HEK293 (cell line): ENCODE results near the gene PHF19.

Experiments
- CTCF ChIA-PET: fragments of 350-600 bp; formaldehyde crosslinking; extraction: SDS; loops from one replicate; lab custom pipeline; 2021; ENCODE audit warnings: antibody characterized with exemption; lab: Yijun Ruan, JAX
- POLR2A ChIA-PET: fragments of 300-600 bp; formaldehyde crosslinking; extraction: SDS; loops from one replicate; lab custom pipeline; 2020; ENCODE audit warnings: antibody characterized with exemption, inconsistent platforms; lab: Yijun Ruan, JAX
- H3K27ac ChIP-seq: fragments of 200-500 bp; sonication (Bioruptor generic); 2 replicates; pipeline ENCODE4 v1.5.1; 2014; ENCODE audit warnings: low read depth, low read length, control low read depth, inconsistent platforms; ENCODE audit errors: extremely low read depth
- H3K36me3 ChIP-seq, 2 experiments: fragments of 200-500 bp in 1 of 2; sonication (Bioruptor generic) in 1 of 2; 1 replicate in 1 of 2; 2 replicates in 1 of 2; pipeline ENCODE4 v1.5.1; 2014 to 2017; ENCODE audit warnings: inconsistent platforms in 2 of 2, low read length in 2 of 2; ENCODE audit not compliant: control insufficient read depth in 2 of 2, insufficient read depth in 1 of 2
- H3K4me1 ChIP-seq: fragments of 200-500 bp; sonication (Bioruptor generic); 2 replicates; pipeline ENCODE4 v1.5.1; 2014; ENCODE audit warnings: mild to moderate bottlenecking, low read length, inconsistent platforms; ENCODE audit not compliant: control insufficient read depth, insufficient read depth
- H3K4me3 ChIP-seq: 2 replicates; pipeline ENCODE4 v1.5.1; 2011; ENCODE audit warnings: low read depth, mild to moderate bottlenecking, control low read depth, low read length, moderate library complexity
- H3K9me3 ChIP-seq: fragments of 200-500 bp; sonication (Bioruptor generic); 2 replicates; pipeline ENCODE4 v1.5.1; 2014; ENCODE audit warnings: low read depth, low read length, inconsistent platforms; ENCODE audit not compliant: control insufficient read depth, insufficient read depth
- GLI2 ChIP-seq: fragments of 450-650 bp; formaldehyde crosslinking; IDR thresholded peaks from 2 replicates; pipeline ENCODE4; 2017; ENCODE audit warnings: missing biosample characterization, missing genetic modification characterization, low read depth, borderline replicate concordance
- REPIN1 ChIP-seq: fragments of 450-650 bp; formaldehyde crosslinking; IDR thresholded peaks from 2 replicates; pipeline ENCODE4 v1.5.1; 2017; ENCODE audit warnings: missing biosample characterization, missing genetic modification characterization, low read depth
- SCRT2 ChIP-seq: fragments of 450-650 bp; formaldehyde crosslinking; IDR thresholded peaks from 2 replicates; pipeline ENCODE4 v1.5.1; 2016; ENCODE audit warnings: missing biosample characterization, missing genetic modification characterization
- TCF7L2 ChIP-seq: IDR thresholded peaks from 2 replicates; pipeline ENCODE4 v1.6.1; 2011; ENCODE audit warnings: low read depth, mild to moderate bottlenecking, inconsistent platforms, low read length, moderate library complexity, borderline replicate concordance
- ZBTB17 ChIP-seq: fragments of 450-650 bp; formaldehyde crosslinking; IDR thresholded peaks from 2 replicates; pipeline ENCODE4 v1.5.1; 2016; ENCODE audit warnings: missing biosample characterization, missing genetic modification characterization
- ZBTB21 ChIP-seq: fragments of 450-650 bp; formaldehyde crosslinking; IDR thresholded peaks from 2 replicates; pipeline ENCODE4 v1.5.1; 2017; ENCODE audit warnings: missing biosample characterization, missing genetic modification characterization
- ZBTB8A ChIP-seq: fragments of 450-650 bp; formaldehyde crosslinking; IDR thresholded peaks from 2 replicates; pipeline ENCODE4 v1.5.1; 2016; ENCODE audit warnings: missing biosample characterization, missing genetic modification characterization
- ZNF169 ChIP-seq: fragments of 450-650 bp; formaldehyde crosslinking; IDR thresholded peaks from 2 replicates; pipeline ENCODE4 v1.5.1; 2016; ENCODE audit warnings: missing biosample characterization, missing genetic modification characterization
- ZNF174 ChIP-seq: fragments of 450-650 bp; formaldehyde crosslinking; IDR thresholded peaks from 2 replicates; pipeline ENCODE4 v1.5.0; 2017; ENCODE audit warnings: missing biosample characterization, mild to moderate bottlenecking, missing genetic modification characterization
- ZNF248 ChIP-seq: fragments of 450-650 bp; formaldehyde crosslinking; IDR thresholded peaks from 2 replicates; pipeline ENCODE4 v1.5.1; 2017; ENCODE audit warnings: missing biosample characterization, missing genetic modification characterization
- ZNF280C ChIP-seq: fragments of 450-650 bp; formaldehyde crosslinking; IDR thresholded peaks from 2 replicates; pipeline ENCODE4 v1.5.1; 2016; ENCODE audit warnings: missing biosample characterization, missing genetic modification characterization
- ZNF37A ChIP-seq: fragments of 450-650 bp; IDR thresholded peaks from 2 replicates; pipeline ENCODE4 v1.5.1; 2018; ENCODE audit warnings: missing biosample characterization, missing genetic modification characterization
- ZNF404 ChIP-seq: fragments of 450-650 bp; formaldehyde crosslinking; IDR thresholded peaks from 2 replicates; pipeline ENCODE4 v1.5.1; 2017; ENCODE audit warnings: missing biosample characterization, missing genetic modification characterization
- ZNF585B ChIP-seq: fragments of 450-650 bp; formaldehyde crosslinking; IDR thresholded peaks from 2 replicates; pipeline ENCODE4 v1.5.1; 2016; ENCODE audit warnings: missing biosample characterization, missing genetic modification characterization
- ZNF621 ChIP-seq: fragments of 450-650 bp; formaldehyde crosslinking; IDR thresholded peaks from 2 replicates; pipeline ENCODE4 v1.5.1; 2017; ENCODE audit warnings: missing biosample characterization, missing genetic modification characterization
- ZNF624 ChIP-seq: fragments of 450-650 bp; formaldehyde crosslinking; IDR thresholded peaks from 2 replicates; pipeline ENCODE4 v1.5.1; 2017; ENCODE audit warnings: missing biosample characterization, missing genetic modification characterization
- ZNF654 ChIP-seq: fragments of 450-650 bp; formaldehyde crosslinking; IDR thresholded peaks from 2 replicates; pipeline ENCODE4 v1.5.1; 2016; ENCODE audit warnings: low read depth, missing biosample characterization, missing genetic modification characterization
- ZNF692 ChIP-seq: fragments of 450-650 bp; formaldehyde crosslinking; IDR thresholded peaks from 2 replicates; pipeline ENCODE4 v1.5.1; 2016; ENCODE audit warnings: missing biosample characterization, missing genetic modification characterization
- ZNF701 ChIP-seq: fragments of 450-650 bp; formaldehyde crosslinking; IDR thresholded peaks from 2 replicates; pipeline ENCODE4 v1.5.1; 2016; ENCODE audit warnings: missing biosample characterization, missing genetic modification characterization
- ZNF792 ChIP-seq: fragments of 450-650 bp; formaldehyde crosslinking; IDR thresholded peaks from 2 replicates; pipeline ENCODE4 v1.5.1; 2016; ENCODE audit warnings: missing biosample characterization, missing genetic modification characterization
- TF ChIP-seq, protein P1 (sequence below): IDR thresholded peaks from 2 replicates; pipeline ENCODE4 v1.6.1; 2011; ENCODE audit warnings: mild to moderate bottlenecking, low read depth, low read length, borderline replicate concordance
- TF ChIP-seq, protein P2 (sequence below): fragments of 450-650 bp; formaldehyde crosslinking; IDR thresholded peaks from 2 replicates; pipeline ENCODE4 v1.5.1; 2016; ENCODE audit warnings: missing biosample characterization, missing genetic modification characterization

PHF19 gene

DNA sequence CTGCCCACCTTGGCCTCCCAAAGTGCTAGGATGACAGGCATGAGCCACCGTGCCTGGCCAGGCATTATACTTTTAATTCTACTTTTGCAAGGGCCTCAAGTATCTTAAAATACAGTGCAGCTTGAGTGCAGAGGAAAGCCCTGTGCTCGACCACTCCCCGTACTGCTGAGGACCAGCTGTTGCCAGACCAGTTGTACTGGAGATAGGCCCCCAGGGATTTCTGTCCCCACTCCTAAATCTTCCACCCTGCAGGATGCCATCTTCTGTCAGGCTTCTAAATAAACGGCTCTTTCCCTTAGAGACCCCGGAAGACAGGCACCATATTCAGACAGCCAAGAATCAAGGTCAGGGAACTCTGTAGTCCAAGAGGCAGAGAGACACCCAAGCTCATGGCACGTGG is 17.6 kb downstream of the PHF19 start:
- Histone ChIP-seq H3K36me3 (peaks cover 0 to 65% of the 10 kb centered on the region in 2 experiments; a peak in 1 of 3 replicates), H3K27ac (no peak overlapping the region), H3K4me3 (no peak overlapping the region), H3K4me1 (no peaks in the 10 kb centered on the region), H3K9me3 (no peaks in the 10 kb centered on the region)
- POLR2A ChIA-PET = interaction anchor here (1.1 kb wide), 1 partner anchor 8 kb away, joined by 3 read pairs; no protein-coding TSS in a partner anchor
- TF ChIP-seq TCF7L2 = no peak
- no peak for TF ChIP-seq ZNF169 (tag by site-specific recombination)
- no peak for TF ChIP-seq ZBTB8A (tag by site-specific recombination)
- TF ChIP-seq ZNF621 (tag by site-specific recombination) = no peak
- TF ChIP-seq, all 188 proteins: peak for 0
- CTCF ChIA-PET = interaction anchor here (0.6 to 1.0 kb wide), 3 partner anchors 9 to 342 kb away, joined by 3 read pairs; no protein-coding TSS in a partner anchor

DNA sequence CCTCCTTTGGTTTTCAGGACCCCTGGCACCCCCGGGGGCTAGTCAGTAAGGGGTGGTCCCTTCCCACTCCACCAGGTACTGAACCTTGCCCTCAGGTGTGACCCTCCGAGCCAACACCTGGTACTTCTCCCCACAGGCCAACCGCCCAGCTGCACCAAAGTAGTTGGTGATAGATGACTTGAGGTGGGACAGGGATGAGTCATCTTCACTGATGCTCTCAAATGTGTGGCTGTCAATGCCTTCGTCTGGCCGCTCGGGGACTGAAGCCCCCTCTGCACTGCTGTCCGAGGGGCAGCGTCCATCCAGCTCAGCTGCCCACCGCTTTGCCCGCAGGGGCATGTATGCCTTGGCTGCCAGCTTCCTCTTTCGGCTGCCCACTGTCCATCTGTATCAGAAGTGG is 19.1 kb downstream of the PHF19 start:
- ChIA-PET CTCF (no interaction called here), POLR2A (no interaction called here)
- Histone ChIP-seq H3K27ac (no peak overlapping the region), H3K4me1 (no peaks in the 10 kb centered on the region), H3K36me3 (peaks cover 0 to 54% of the 10 kb centered on the region in 2 experiments; a peak in 1 of 3 replicates), H3K9me3 (no peaks in the 10 kb centered on the region), H3K4me3 (no peak overlapping the region)
- TF ChIP-seq REPIN1 (tag by site-specific recombination) = no peak
- no peak for TF ChIP-seq ZBTB21 (tag by site-specific recombination)
- TF ChIP-seq ZNF174 = no peak
- TF ChIP-seq ZNF654 (tag by site-specific recombination) = no peak
- TF ChIP-seq ZNF624 (tag by site-specific recombination) = no peak
- TF ChIP-seq ZBTB17 (tag by site-specific recombination) = no peak
- no peak for TF ChIP-seq ZNF37A (tag by site-specific recombination)
- TF ChIP-seq ZNF692 (tag by site-specific recombination) = no peak
- TF ChIP-seq ZNF585B (tag by site-specific recombination) = no peak
- no peak for TF ChIP-seq ZNF248 (tag by site-specific recombination)
- TF ChIP-seq, protein P1, sequence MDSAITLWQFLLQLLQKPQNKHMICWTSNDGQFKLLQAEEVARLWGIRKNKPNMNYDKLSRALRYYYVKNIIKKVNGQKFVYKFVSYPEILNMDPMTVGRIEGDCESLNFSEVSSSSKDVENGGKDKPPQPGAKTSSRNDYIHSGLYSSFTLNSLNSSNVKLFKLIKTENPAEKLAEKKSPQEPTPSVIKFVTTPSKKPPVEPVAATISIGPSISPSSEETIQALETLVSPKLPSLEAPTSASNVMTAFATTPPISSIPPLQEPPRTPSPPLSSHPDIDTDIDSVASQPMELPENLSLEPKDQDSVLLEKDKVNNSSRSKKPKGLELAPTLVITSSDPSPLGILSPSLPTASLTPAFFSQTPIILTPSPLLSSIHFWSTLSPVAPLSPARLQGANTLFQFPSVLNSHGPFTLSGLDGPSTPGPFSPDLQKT = no peak
- no peak for TF ChIP-seq ZNF701 (tag by site-specific recombination)
- no peak for TF ChIP-seq ZNF792 (tag by site-specific recombination)
- no peak for TF ChIP-seq GLI2 (tag by site-specific recombination)
- TF ChIP-seq, protein P2, sequence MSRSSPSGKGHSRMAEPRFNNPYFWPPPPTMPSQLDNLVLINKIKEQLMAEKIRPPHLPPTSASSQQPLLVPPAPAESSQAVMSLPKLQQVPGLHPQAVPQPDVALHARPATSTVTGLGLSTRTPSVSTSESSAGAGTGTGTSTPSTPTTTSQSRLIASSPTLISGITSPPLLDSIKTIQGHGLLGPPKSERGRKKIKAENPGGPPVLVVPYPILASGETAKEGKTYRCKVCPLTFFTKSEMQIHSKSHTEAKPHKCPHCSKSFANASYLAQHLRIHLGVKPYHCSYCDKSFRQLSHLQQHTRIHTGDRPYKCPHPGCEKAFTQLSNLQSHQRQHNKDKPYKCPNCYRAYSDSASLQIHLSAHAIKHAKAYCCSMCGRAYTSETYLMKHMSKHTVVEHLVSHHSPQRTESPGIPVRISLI (tag by site-specific recombination) = no peak
- no peak for TF ChIP-seq ZNF404 (tag by site-specific recombination)
- no peak for TF ChIP-seq ZNF280C (tag by site-specific recombination)
- no peak for TF ChIP-seq SCRT2 (tag by site-specific recombination)
